Effector CD8-positive, alpha-beta T cell (primary cell): Measurements from ENCODE around the gene FRMD3.

ENCODE experiments used
- DNase-seq: peaks from one replicate; lab custom pipeline; 2025; lab: John Stamatoyannopoulos, UW

Gene FRMD3

DNA sequence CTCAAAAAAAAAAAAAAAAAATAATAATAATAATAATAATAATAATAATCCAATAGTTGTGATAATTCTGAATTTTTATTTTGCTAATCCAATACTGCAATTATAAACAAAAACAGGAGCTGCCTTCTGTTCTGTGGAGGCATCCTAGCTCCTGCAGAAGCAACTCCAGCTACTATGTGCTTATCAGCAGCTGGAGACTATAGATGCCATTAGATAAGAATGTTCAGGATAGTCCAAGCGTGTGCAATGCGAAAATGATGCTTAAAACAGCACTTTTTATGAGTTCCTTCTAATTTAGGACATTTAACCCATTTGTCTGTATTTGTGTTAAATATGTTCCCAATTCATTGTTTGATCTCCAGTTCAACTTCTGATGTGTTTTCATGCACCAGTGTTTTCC lies 254.7 kb downstream of the FRMD3 start:
- DNase-seq = no peak

DNA sequence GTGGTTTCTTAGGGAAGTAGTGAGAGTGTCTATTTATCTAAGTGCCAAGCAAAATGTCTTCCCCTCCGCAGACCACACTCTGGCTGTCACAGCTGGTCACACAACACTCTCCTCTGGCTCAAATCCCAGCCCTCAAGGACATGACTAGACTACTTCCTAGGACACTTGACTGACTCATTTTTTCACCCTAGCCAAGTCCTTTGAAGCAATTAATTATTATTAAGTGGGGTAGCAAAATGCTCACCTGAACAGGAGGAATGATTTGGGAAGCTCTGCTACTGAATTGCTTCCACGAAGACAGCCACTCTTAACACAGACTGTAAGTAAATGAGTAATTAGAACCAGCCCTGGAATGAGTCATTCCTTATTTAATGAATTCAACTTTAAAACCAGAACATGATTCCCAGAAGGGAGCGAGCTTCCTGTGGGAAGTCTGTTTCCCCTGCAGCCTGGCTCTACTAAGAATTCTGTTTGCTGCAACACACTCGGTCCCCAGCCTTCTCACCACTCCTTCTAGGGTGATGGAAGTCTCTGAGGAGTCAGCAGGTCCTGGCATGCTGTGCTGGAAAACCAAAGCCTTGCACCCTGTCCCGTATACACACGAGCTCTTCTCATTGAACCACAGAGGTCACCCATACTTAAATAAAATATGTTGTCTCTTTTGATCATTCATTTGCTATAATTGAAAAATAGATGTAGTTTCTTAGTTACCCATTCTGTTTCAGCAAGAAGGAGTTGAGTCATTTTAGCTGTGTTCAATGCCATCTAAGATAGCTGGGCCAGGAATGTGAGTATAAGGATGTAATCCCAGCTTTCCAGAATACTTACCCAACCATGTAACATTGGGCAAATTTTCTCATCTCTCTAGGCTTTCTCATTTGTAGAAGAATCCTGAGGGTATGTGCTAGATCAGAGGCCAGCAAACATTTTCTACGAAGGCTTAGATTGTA lies 256.6 kb downstream of the FRMD3 start:
- no peak for DNase-seq

DNA sequence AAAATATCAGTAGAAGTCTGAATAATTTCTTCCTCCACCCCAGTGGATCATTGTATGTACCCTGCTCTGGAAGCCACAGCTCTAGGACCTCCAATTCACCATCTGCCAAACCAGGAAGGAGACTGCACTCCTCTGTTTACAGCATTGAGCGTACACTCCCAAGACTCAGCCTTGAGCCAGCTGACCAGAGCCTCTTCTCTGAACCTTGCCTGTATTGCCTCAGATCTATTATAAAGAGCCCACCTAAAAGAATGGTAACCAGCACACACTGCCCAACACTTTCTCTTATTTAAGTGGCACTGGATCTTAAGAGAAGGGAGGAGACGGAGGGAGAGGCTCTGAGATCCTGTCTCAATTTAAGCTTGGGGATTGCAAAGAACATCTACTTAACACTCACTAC lies 257.4 kb downstream of the FRMD3 start:
- DNase-seq = no peak

DNA sequence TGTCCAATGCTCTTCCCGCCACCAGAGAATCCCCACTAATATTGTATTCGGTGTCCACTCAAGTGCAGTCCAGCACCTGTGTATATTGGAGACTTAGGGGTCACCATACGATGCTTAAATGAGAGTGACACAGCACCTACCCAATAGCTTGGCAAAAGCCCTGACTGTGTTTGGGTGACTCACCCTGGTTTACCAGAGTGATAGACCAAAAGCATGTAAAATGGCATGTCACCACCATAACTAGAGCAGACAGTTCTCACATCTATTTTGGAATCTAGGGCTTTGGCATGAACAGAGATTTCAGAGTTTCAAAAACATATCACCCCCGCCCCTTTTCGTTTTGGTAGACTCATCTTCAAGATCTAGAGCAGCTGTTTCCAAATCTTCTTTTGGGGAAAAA lies 257.9 kb downstream of the FRMD3 start:
- no peak for DNase-seq

DNA sequence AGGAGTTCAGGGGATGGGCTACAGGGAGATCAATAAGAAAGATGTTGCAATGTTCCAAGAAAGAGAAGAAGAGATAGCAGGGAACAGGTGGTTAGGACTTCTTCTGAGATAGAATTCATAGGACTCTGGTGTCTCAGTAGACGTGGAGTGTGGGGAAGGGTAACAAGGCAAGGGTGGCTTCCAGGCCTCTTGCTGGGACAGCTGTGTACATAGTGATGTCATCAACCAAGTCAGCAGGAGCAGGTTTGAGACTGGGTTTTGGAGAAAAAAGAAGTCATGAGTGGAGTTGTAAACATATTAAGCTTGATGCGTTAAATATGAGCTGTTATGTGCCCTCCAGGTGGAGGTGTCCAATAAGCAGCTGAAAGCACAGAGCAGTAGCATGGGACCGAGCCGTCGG lies 263.4 kb downstream of the FRMD3 start:
- DNase-seq = no peak

DNA sequence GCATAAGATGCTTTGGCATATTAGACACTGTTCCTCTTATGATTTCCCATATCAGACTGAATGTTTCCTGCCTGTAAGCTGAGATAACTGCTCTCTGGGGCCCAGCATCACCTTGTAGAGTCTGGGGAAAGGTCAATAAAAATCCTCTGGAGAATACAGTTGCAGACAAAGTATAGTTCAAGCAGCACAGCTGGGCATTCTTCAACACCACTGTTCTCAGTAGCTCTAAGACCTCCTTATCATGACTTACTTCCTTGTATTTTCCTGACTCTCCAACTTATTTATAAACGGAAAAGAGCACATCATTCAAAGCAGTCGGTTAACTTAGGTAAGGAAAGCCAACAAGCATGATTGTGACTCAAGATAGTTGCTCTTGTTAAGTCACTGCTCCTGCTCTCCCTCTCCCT lies 266.5 kb downstream of the FRMD3 start:
- no peak for DNase-seq

DNA sequence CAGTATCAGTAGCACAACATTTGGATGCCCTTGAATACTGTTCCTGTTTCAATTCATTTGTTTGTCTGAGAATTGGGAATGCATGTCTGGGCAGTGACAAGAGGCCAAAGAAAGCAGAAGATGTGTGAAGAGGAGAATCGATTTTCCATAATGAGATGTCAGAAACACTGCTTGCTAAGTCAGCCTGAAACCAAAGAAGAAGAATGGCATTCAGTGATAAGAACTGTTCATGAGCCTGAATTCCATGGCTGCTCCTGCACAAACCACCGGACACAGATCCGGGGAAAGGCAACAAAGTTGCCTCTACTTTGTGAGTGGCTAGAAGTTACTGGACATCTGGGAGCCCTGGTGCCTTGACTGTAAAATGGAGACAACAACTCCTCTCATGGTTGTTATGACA lies 268.1 kb downstream of the FRMD3 start:
- DNase-seq = no peak

DNA sequence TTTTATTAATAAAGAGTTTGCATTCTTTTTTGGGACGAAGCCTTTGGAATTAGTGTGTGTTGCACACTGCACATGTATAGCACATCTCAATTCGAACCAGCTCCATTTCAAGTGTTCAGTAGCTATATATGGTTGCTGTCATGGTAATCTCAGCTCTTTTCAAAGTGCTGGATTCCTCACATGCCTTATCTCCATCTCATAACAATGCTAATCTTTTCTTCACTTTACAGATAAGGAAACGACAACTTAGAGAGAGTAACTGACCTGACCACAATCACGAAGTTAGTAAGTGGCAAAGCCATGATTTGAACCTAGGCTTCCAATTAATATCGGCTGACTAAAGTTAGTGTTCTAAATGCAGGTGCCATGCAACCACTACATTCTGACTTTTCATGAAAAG lies 270.5 kb downstream of the FRMD3 start:
- no peak for DNase-seq

DNA sequence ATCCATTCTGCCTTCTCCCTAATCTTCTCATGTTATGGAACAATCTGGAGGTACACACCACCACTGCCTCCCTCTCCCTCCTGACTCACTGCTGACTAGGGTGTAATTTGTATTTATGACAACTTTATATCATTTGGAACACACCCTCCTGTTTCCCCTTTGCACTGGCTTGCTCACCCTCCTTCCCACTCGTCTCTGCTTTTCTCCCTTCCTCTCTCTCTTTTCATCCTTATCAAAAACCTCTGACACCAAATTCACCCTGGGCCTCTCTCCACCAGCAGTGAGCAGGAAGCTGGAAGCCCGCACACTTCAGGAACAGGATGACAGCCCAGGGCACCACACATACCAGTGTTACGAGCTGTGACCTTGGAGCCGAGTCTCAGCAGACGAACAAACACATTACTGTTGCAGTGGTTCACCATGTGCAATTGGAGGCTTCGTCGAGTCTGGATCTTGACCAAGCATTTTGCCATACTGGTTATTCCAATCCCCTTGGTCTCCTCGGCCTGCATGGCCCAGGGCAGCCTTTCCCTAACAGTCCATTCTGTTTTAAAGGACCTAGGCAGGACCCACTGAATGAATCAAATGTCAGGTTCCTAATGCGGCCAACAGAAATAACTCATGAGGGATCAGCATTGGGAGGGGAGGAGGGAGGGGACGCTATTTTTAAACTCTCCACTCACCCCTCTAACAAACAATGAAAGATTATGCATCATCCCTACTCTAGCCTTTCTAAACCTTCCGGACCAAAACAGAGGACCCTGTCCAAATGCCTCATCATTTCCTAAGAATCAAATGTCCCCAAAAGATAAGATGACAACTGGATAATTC lies 271.3 kb downstream of the FRMD3 start:
- DNase-seq = no peak

DNA sequence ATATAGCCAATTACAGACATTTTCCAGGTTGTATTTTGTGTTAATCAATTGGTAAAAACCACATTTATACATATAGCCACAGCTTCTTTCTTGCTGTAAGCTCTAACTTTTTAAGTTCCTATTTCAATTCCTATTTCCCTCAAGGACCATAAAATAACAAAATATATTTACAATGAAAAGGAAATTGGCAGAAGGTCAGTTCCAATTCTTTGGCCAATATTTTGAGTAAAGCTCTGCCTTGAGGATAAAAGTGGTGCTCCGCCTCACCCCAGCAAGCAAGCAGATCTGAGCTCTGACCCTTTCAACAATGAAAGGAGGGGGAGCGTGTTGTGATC lies 271.9 kb downstream of the FRMD3 start:
- DNase-seq = no peak

DNA sequence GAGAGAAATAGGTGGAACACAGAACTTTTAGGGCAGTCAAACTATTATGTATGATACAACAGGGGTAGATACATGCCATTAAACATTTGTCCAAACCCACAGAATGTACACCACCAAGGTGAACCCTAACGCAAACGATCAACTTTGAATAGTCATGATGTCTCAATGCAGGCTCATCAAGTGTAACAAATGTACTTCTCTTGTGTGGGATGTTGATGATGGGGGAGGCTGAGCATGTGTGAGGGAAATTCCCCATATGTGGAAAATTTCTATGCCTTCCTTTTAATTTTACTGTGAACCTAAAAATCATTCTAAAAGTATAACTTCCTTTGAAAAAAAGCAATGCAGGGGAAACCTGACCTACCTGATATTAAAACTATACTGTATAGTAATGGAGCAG lies 273.9 kb downstream of the FRMD3 start:
- DNase-seq = no peak

DNA sequence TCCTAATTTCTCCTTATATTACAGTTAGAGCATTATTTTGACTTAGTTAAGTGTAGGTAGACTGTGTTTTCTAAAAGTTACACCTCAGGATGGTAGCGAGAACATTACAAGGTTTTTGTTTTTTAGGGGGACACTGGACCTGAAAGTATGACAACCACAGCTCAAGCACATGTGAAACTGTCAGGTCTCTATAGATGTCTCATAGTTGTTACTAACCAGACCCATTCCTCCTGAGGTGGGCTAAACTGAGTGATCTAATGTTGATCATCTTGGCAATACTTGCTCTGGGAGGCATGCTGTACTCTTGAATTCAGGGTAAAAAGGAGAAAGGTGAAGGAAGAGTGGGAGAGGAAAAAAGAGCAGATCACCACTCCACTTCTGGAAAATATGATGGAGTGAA lies 278.6 kb downstream of the FRMD3 start:
- no peak for DNase-seq

DNA sequence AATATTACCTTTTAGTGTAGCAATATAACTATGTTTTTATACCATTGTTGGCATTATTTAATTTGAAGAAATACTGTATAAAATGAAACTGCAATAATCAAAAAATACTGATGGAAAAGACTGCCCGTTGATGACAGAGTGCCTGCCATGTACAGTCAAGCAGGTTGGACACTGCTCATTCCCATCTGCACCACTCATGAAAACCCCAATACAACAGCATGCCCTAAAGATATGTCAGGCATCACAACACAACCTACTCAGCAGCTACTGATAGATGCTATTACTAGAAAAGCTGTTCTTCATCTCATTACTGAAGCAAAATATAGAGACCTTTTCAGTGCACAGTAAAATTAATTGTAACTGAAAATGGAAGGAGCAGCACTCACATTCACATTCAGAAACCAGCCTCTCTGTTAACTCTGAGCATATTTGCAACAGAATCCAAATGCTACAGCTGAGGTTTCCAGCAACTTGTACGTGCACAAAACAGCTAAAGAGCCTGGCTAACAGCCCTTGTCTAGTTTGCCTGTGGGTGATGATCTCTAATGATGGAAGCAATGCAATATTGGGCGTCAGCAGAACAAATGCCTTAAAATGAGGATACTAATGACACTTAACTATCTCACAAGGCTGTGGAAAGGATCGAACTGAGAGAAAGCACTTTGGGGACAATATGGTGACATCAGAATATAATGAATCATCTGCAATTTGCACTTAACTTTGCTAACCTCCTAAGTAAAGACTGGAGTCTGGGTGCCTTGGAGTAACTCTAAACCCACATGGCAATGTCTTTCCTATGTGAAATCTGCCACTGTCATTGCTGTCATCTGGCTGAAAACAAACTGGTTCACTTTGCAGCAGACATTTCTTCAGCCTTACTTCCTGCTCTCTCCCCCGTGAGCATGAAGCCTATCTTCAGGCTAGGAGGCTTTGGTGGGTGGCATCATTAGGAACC lies 280.0 kb downstream of the FRMD3 start:
- DNase-seq = no peak

DNA sequence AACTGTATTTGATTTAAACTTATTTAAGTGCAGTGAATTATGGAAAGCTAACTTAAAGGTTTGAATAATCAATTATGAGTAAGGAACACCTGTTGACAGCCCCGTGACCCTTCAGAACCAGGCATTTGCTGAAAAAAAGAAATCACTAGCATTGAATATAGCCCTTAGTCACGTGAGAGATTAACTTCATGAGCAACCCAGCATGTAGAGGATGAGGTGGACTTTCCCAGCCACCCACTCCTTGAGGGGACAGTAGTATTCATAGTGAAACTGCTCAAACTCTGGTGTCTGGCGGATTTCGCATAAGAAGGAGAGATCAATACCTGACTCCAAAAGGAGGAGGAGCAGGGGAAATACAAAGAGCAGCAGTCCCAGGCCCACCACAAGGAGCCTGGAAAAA lies 290.5 kb downstream of the FRMD3 start:
- DNase-seq = no peak

DNA sequence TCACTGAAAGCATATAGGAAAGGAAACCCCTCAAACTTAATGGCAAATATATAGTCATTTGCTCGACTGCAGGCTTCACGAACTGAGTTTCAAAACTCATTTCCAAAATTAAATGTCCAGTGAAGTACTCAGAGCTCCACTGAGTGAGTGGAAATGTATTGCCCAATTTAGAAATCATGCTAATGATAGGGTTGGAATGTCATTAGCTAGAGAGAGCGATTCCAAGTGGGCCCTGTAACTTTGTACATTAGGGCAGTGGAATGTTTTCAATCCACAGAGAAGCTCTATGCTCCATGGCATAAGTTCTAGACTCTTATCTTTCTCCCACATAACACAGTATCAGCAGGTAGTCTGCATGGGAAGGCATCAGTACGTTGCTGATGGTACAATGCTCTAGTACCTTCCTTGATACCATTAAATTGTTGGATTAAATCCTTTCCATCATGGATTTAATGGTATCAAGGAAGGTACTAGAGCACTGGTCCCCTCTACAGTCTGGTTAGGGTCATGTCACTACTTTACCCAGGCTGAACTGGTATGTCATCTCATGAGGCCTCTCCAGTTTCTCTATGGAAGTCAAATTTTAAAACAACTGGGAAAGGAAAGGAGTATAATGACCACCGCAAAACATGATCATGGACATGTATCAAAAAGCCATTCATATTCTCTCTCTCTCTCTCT lies 292.1 kb downstream of the FRMD3 start:
- no peak for DNase-seq

DNA sequence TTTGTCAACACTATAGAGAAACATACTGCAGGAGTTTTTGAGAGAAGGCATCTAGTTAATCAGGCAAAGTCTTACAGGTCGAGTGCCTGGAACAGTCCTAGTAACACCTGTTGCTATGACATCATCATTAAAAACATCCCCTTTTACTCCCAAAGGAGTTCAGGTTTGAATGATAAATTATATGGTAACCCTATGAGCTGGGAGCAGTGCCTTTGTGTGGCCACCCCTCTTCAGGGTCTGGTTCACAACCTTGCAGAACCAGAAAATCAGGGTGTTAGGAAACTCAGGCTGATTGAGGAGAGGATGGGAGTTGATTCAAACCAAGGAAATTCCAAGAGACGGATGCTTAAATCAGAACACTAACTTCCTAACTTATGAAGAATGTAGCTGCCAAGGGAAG lies 296.1 kb downstream of the FRMD3 start:
- DNase-seq = no peak

DNA sequence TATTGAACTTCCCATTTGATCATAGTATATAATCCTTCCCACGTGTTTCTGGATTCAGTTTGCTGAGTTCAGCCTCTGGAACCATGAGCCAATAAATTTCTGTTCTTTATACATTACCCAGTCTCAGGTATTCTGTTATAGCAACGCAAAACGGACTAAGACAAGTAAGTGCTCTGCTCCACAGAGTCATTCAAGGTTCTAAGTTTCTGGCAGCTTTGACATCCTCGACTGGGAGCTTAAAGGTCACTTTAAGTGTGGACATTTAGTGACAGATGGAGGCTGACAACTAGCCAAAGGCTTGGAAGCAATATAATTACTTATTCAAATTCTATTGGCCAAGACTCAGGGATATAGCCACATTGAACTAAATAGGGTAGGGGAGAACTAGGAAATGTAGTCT lies 297.5 kb downstream of the FRMD3 start:
- no peak for DNase-seq

DNA sequence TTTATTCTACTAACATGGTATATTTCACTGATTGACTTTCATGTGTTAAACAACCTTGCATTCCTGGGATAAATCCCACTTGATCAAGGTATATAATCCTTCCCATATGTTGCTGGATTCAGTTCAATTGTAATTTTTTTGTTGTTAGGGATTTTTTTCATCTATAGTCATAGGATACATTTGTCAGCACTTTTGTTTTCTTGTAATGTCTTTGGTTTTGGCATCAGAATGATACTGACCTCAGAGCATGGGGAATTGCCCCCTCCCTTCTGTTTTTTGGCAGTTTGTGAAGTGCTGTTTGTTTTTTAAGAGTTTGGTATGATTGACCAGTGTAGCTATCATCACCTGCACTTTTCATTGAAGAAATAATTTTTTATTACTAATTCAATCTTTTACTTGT lies 298.5 kb downstream of the FRMD3 start:
- DNase-seq = no peak

DNA sequence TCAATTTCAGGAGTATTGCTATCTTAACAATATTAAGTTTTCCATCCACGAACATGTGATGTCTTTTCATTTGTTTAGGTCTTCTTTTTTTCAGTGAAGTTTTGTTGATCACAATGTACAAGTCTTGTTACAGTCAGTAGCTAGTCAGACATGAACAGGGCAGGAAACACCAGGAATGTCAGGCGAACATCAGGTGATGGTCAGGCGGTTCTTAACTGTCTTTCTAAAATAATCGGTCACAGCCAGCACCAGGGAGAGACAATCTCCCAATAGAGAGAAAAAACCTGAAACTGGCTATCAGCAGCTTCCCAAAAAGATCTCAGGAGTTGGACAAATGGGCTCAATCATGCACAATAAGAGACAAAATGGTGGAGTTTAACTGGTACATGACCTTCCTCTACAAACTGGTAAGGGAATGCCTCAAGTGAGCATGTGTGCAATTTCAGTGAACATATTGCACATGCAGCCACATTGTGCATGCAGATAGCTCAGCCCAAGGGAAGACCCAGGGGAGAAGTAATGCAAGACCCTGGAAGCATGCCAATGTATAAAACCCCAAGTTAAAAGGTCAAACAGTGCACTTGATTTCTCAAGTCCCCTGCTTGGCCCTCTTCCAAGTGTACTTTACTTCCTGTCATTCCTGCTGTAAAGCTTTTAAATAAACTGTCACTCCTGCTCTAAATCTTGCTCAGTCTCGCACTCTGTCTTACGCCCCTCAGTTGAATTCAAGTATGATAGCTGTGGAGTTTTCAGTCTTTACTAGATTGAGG lies 299.1 kb downstream of the FRMD3 start:
- no peak for DNase-seq

DNA sequence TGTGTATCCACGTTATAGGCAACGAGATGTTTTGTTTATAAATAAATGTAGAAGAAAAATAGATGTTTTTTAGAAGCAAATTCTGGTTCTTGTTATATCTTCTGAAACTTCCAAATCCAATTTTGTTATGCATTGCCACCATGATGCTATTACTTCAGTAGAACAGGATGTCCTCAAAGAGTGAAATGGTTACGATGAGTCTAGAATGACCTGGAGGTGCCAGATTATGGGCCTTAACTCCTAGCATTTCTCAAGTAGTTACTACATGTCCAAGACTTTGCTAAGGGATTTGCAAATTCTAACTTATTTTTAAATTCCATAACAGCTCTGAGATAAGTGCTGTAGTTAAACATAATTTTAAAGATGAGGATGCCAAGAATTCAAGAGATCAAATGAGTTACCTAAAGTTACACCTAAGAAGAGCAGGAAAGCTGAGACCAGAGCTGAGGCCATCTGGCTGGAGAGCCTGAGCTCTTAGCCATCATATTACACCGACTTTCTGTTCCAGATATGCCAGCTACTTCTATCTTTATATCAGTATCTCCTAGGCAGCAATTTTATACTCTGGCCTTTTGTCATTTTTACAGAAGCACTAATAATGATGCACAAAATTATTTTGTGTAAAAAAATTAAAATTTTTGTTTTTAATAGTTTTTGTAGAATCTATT lies 302.0 kb downstream of the FRMD3 start:
- no peak for DNase-seq
